HCT116 (cell line): ENCODE measurements around the gene OAT. TPM values are rescaled to one million over a fixed set of nuclear protein-coding genes. Genes with fewer than 3 reads are reported as not detected.

Experiments used
- ATAC-seq: fragments of 200-7000 bp; cut with Tn5 transposase; 2 replicates; pipeline ENCODE4 v1.9.1; 2020; ENCODE audit warnings: mild to moderate bottlenecking, moderate library complexity
- BruUV-seq: library from RNA; stranded (reverse); fragments of 400-500 nt; replicated peaks from 2 replicates; lab custom pipeline; 2021; lab: Mats Ljungman, UMichigan
- CTCF ChIA-PET: fragments of 300-600 bp; sonication (Branson Sonifier 250); formaldehyde crosslinking; loops from one replicate; lab custom pipeline; 2021; ENCODE audit warnings: antibody characterized with exemption; lab: Charles Lee
- POLR2A ChIA-PET: fragments of 300-600, 350-600 bp; sonication (Branson Sonifier 250); formaldehyde crosslinking; loops from one replicate; lab custom pipeline; 2021; ENCODE audit warnings: antibody characterized with exemption; lab: Charles Lee
- RAD21 ChIA-PET, 2 experiments: fragments of 300-600 bp; sonication (Branson Sonifier 250); formaldehyde crosslinking; loops; one replicate each; lab custom pipeline; 2023; ENCODE audit warnings: low total read pairs in 2 of 2; ENCODE audit not compliant: uncharacterized antibody in 2 of 2, unreplicated experiment in 2 of 2, low non-redundant PET in 1 of 2; lab: Charles Lee
- DNase-seq: peaks from one replicate; pipeline ENCODE4 v3.0.0-alpha.2; 2010; ENCODE audit warnings: low read depth, low spot score
- H2AFZ ChIP-seq: fragments of 200-600 bp; shearing (Covaris generic), sonication (generic); 2 replicates; pipeline ENCODE4 v1.6.1; 2017; ENCODE audit warnings: low read depth, mixed run types, mixed read lengths, antibody characterized with exemption, low read length; ENCODE audit not compliant: poor library complexity, severe bottlenecking
- H3K27ac ChIP-seq: 2 replicates; pipeline ENCODE4 v1.5.1; 2012; ENCODE audit warnings: low read depth, low read length
- H3K27me3 ChIP-seq: fragments of 200-600 bp; sonication (generic); 2 replicates; pipeline ENCODE4 v1.6.1; 2016; ENCODE audit warnings: mixed run types, low read length, mixed read lengths; ENCODE audit not compliant: insufficient read depth
- H3K36me3 ChIP-seq, 2 experiments: fragments of 200-500 bp in 1 of 2; fragments of 200-600 bp in 1 of 2; sonication (Bioruptor generic) in 1 of 2; sonication (generic) in 1 of 2; 2 replicates each; pipeline versions ENCODE4 v1.5.1 to v1.6.1; 2014 to 2016; ENCODE audit warnings: low read length in 2 of 2, inconsistent platforms in 1 of 2, mixed read lengths in 1 of 2, mixed run types in 1 of 2; ENCODE audit not compliant: insufficient read depth in 2 of 2, control insufficient read depth in 1 of 2
- H3K4me1 ChIP-seq, 2 experiments: fragments of 200-600 bp in 1 of 2; sonication (generic) in 1 of 2; 2 replicates each; pipeline versions ENCODE4 v1.5.1 to v1.6.1; 2012 to 2017; ENCODE audit warnings: low read length in 2 of 2, inconsistent platforms in 1 of 2, mild to moderate bottlenecking in 1 of 2, mixed read lengths in 1 of 2, mixed run types in 1 of 2, moderate library complexity in 1 of 2; ENCODE audit not compliant: insufficient read depth in 2 of 2, control insufficient read depth in 1 of 2
- H3K4me2 ChIP-seq: fragments of 200-600 bp; sonication (generic); 2 replicates; pipeline ENCODE4 v1.6.1; 2017; ENCODE audit warnings: mixed run types, low read length, mixed read lengths
- H3K4me3 ChIP-seq, 2 experiments: fragments of 200-600 bp in 1 of 2; sonication (generic) in 1 of 2; replicated peaks in 1 of 2; 2 replicates each; pipeline ENCODE4 v1.5.1; 2011 to 2016; ENCODE audit warnings: low read length in 2 of 2, control low read depth in 1 of 2, low read depth in 1 of 2, mild to moderate bottlenecking in 1 of 2, mixed read lengths in 1 of 2, mixed run types in 1 of 2
- H3K79me2 ChIP-seq: fragments of 200-600 bp; sonication (generic); 2 replicates; pipeline ENCODE4 v1.6.1; 2017; ENCODE audit warnings: mild to moderate bottlenecking, mixed run types, low read length, moderate library complexity, mixed read lengths; ENCODE audit not compliant: insufficient read depth
- H3K9ac ChIP-seq: fragments of 200-600 bp; sonication (generic); 2 replicates; pipeline ENCODE4 v1.6.1; 2016; ENCODE audit warnings: low read length, mixed read lengths
- H3K9me2 ChIP-seq: fragments of 200-600 bp; sonication (generic), shearing (Covaris generic); 2 replicates; pipeline ENCODE4 v1.6.1; 2017; ENCODE audit warnings: mixed run types, mild to moderate bottlenecking, moderate library complexity; ENCODE audit not compliant: insufficient read depth
- H3K9me3 ChIP-seq, 2 experiments: fragments of 200-500 bp in 1 of 2; fragments of 200-600 bp in 1 of 2; sonication (Bioruptor generic) in 1 of 2; sonication (generic) in 1 of 2; 2 replicates each; pipeline ENCODE4 v1.6.1; 2014 to 2017; ENCODE audit warnings: low read length in 2 of 2, mixed read lengths in 2 of 2, inconsistent platforms in 1 of 2, low read depth in 1 of 2, mild to moderate bottlenecking in 1 of 2, mixed run types in 1 of 2, moderate library complexity in 1 of 2; ENCODE audit not compliant: control insufficient read depth in 1 of 2, insufficient read depth in 1 of 2
- H4K20me1 ChIP-seq: fragments of 200-600 bp; sonication (generic), shearing (Covaris generic); 2 replicates; pipeline ENCODE4 v1.6.1; 2017; ENCODE audit warnings: mixed run types, mild to moderate bottlenecking, moderate library complexity; ENCODE audit not compliant: insufficient read depth
- ELF1 ChIP-seq: IDR thresholded peaks from 2 replicates; pipeline ENCODE4 v1.6.1; 2012; ENCODE audit warnings: low read depth, borderline replicate concordance
- EZH2 ChIP-seq: fragments of 200-600 bp; sonication (generic); IDR thresholded peaks from 2 replicates; pipeline ENCODE4 v1.6.1; 2017; ENCODE audit warnings: antibody characterized with exemption, mixed run types
- JUND ChIP-seq: IDR thresholded peaks from 2 replicates; pipeline ENCODE4 v1.6.1; 2012
- POLR2A ChIP-seq: IDR thresholded peaks from 2 replicates; pipeline ENCODE4 v1.7.0; 2011; ENCODE audit warnings: borderline replicate concordance; ENCODE audit not compliant: insufficient read depth, insufficient read length; ENCODE audit errors: extremely low read depth
- RAD21 ChIP-seq: IDR thresholded peaks from 2 replicates; pipeline ENCODE4 v1.6.1; 2012; ENCODE audit warnings: low read depth, mild to moderate bottlenecking
- REST ChIP-seq: IDR thresholded peaks from 2 replicates; pipeline ENCODE4 v1.6.1; 2012; ENCODE audit warnings: low read depth
- SP1 ChIP-seq: IDR thresholded peaks from 2 replicates; pipeline ENCODE4 v1.6.1; 2012; ENCODE audit warnings: low read depth
- SRF ChIP-seq: IDR thresholded peaks from 2 replicates; pipeline ENCODE4 v1.6.1; 2012; ENCODE audit warnings: low read depth
- TCF7L2 ChIP-seq: IDR thresholded peaks from 2 replicates; pipeline ENCODE4 v1.7.0; 2011; ENCODE audit warnings: borderline replicate concordance, inconsistent platforms; ENCODE audit not compliant: insufficient read depth, insufficient read length; ENCODE audit errors: extremely low read depth
- ZFX ChIP-seq: fragments of 450-650 bp; IDR thresholded peaks from 2 replicates; pipeline ENCODE4 v1.6.1; 2017
- intact Hi-C: fragments of 100-400 bp; cut with micrococcal nuclease; formaldehyde crosslinking; loops from 2 replicates; pipeline ENCODE4 v1.10.0; 2022
- total RNA-seq: library from RNA; stranded (reverse); gene quantifications from one replicate; pipeline ENCODE4 v1.2.1, GENCODE V29; 2021; ENCODE audit not compliant: unreplicated experiment

OAT gene
- total RNA-seq, 1 experiment from 2014 or later: 133 TPM

DNA sequence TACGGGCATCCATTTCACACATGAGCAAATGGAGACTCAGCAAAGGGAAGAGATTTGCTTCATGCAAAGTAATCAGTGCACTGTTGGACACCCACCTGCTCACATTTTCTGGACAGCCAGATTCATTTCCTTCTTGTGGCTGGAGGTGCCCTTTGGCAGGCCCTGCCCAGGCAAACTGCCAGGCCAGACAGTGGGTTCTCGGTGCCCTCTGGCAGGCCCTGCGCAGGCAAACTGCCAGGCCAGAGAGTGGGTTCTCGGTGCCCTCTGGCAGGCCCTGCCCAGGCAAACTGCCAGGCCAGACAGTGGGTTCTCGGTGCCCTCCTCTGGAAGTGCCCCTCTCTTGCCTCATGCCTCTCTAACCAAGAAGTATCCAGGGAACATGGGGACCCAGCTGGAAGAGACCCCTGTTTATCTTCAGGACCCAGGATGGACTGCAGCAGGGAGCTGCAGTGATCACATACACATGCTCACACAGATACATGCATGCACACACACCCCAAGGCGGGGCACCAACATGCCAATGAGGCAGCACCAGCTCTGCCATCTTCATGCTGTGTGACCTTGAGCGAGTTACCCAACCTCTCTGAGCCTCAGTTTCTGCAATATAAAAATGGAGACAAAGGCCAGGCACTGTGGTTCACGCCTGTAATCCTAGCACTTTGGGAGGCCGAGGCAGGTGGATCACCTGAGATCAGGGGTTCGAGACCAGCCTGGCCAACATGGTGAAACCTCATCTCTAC lies 67.1 kb downstream of the OAT start:
- no peak for DNase-seq
- no peaks in the 10 kb centered on the region for H3K36me3 ChIP-seq
- CTCF ChIA-PET: interaction anchor here (1.8 kb wide), 1 partner anchor 37 kb away, joined by 5 read pairs; no protein-coding TSS in a partner anchor

More for the DNA sequence above, 67.1 kb downstream of the OAT start:
- no peak for TF ChIP-seq ZFX
- no peak for TF ChIP-seq SP1
- TF ChIP-seq POLR2A: no peak
- no peak for TF ChIP-seq REST
- no peak for TF ChIP-seq JUND
- TF ChIP-seq ELF1: no peak
- TF ChIP-seq TCF7L2: no peak
- TF ChIP-seq RAD21: no peak
- TF ChIP-seq SRF: no peak
- TF ChIP-seq EZH2: no peak
- H3K27me3 ChIP-seq: no peaks in the 10 kb centered on the region
- no peak overlapping the region for H3K4me2 ChIP-seq
- peaks cover 10 to 23% of the 10 kb centered on the region in 2 experiments; a peak in 3 of 4 replicates for H3K4me1 ChIP-seq
- BruUV-seq: no TSS peak
- RAD21 ChIA-PET: no interaction called here
- intact Hi-C loops: no loop called here
- no peak for ATAC-seq
- no peak overlapping the region for H3K4me3 ChIP-seq
- H2AFZ ChIP-seq: no peak overlapping the region
- H3K9me2 ChIP-seq: no peaks in the 10 kb centered on the region; the same call in 1 of the 2 replicates
- POLR2A ChIA-PET: no interaction called here
- H3K27ac ChIP-seq: no peak overlapping the region
- no peaks in the 10 kb centered on the region for H3K9me3 ChIP-seq
- H3K79me2 ChIP-seq: no peaks in the 10 kb centered on the region
- H4K20me1 ChIP-seq: no peaks in the 10 kb centered on the region
- H3K9ac ChIP-seq: no peak overlapping the region
